Smooth muscle cell (in vitro differentiated cells): ENCODE results near the gene DLG2. TPM values are rescaled to one million over a fixed set of nuclear protein-coding genes. Genes with fewer than 3 reads are reported as not detected.

ENCODE experiments used
- DNase-seq: peaks from one replicate; lab custom pipeline; 2025; ENCODE audit not compliant: unreplicated experiment; lab: John Stamatoyannopoulos, UW
- H2AFZ ChIP-seq: fragments of 200-600 bp; sonication (generic); 2 replicates; pipeline ENCODE4 v1.6.0; 2016; ENCODE audit warnings: antibody characterized with exemption, low read depth, mild to moderate bottlenecking
- H3F3A ChIP-seq: fragments of 200-600 bp; sonication (generic); 2 replicates; pipeline ENCODE4 v1.6.0; 2017; ENCODE audit warnings: antibody characterized with exemption, low read depth
- H3K27ac ChIP-seq: fragments of 200-600 bp; sonication (generic); 2 replicates; pipeline ENCODE4 v1.5.1; 2016; ENCODE audit warnings: low read depth, mild to moderate bottlenecking
- H3K27me3 ChIP-seq: fragments of 200-600 bp; sonication (generic); 2 replicates; pipeline ENCODE4 v1.6.1; 2016; ENCODE audit warnings: low read depth, mild to moderate bottlenecking
- H3K36me3 ChIP-seq: fragments of 200-600 bp; sonication (generic); 2 replicates; pipeline ENCODE4 v1.5.1; 2016; ENCODE audit warnings: low read depth
- H3K4me1 ChIP-seq: fragments of 200-600 bp; sonication (generic); 2 replicates; pipeline ENCODE4 v1.5.1; 2016; ENCODE audit warnings: low read depth
- H3K4me2 ChIP-seq: fragments of 200-600 bp; sonication (generic); 2 replicates; pipeline ENCODE4 v1.6.0; 2016; ENCODE audit warnings: mild to moderate bottlenecking
- H3K4me3 ChIP-seq: fragments of 200-600 bp; sonication (generic); 2 replicates; pipeline ENCODE4 v1.5.1; 2016; ENCODE audit warnings: mild to moderate bottlenecking
- H3K79me2 ChIP-seq: fragments of 200-600 bp; sonication (generic); 2 replicates; pipeline ENCODE4 v1.6.0; 2016; ENCODE audit warnings: low read depth, mild to moderate bottlenecking
- H3K9ac ChIP-seq: fragments of 200-600 bp; sonication (generic); 2 replicates; pipeline ENCODE4 v1.6.0; 2016; ENCODE audit warnings: low read depth
- H3K9me3 ChIP-seq: fragments of 200-600 bp; sonication (generic); replicated peaks from 2 replicates; pipeline ENCODE4 v1.5.1; 2016; ENCODE audit warnings: low read depth
- H4K20me1 ChIP-seq: fragments of 200-600 bp; sonication (generic); 2 replicates; pipeline ENCODE4 v1.6.0; 2016; ENCODE audit warnings: low read depth
- WGBS: methylation state at CpG from one replicate; pipeline ENCODE4 v1.1.7; 2016; ENCODE audit warnings: low lambda C conversion rate; 5-methylcytosine and 5-hydroxymethylcytosine counted together
- polyA plus RNA-seq: library from polyadenylated mRNA; unstranded; fragments of >200 nt; fragmentation: Nextera tagmentation; extraction: Ambion mirVana; gene quantifications from 2 replicates; pipeline ENCODE4 v1.2.1, GENCODE V29; 2016
- total RNA-seq: library from RNA; depleted of rRNA; stranded (reverse); fragments of >200 nt; gene quantifications from 2 replicates; pipeline ENCODE4 v1.2.3, GENCODE V29; 2014
- TF ChIP-seq, protein P1 (sequence below): fragments of 200-600 bp; sonication (generic); IDR thresholded peaks from 2 replicates; pipeline ENCODE4 v1.5.1; 2017; ENCODE audit warnings: borderline replicate concordance, mild to moderate bottlenecking, antibody characterized with exemption; ENCODE audit not compliant: insufficient read depth, poor library complexity, severe bottlenecking

Gene DLG2
- total and polyA plus RNA-seq, 2 experiments from 2014 or later = 0.74 to 1.1 TPM

DNA sequence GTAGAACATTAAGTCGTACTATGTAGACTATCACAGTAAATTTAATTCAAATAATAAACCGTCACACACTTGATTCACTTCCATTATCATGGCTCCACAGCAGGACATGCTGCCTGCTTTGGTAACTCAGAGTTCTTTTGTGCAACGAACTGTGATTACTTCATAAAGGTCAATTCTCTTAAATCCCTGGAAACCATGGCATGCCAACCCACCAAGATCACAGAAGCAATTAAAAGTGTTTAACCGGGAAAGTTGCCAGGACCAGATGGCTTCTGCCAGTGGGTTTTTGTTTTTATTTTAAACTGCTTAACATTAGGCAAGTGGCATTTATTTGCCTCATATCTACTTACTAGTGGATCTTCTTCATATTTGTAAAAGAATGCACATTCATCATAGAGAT, 1162.1 kb downstream of the DLG2 start:
- no peak overlapping the region for H3K4me2 ChIP-seq
- TF ChIP-seq, protein P1, sequence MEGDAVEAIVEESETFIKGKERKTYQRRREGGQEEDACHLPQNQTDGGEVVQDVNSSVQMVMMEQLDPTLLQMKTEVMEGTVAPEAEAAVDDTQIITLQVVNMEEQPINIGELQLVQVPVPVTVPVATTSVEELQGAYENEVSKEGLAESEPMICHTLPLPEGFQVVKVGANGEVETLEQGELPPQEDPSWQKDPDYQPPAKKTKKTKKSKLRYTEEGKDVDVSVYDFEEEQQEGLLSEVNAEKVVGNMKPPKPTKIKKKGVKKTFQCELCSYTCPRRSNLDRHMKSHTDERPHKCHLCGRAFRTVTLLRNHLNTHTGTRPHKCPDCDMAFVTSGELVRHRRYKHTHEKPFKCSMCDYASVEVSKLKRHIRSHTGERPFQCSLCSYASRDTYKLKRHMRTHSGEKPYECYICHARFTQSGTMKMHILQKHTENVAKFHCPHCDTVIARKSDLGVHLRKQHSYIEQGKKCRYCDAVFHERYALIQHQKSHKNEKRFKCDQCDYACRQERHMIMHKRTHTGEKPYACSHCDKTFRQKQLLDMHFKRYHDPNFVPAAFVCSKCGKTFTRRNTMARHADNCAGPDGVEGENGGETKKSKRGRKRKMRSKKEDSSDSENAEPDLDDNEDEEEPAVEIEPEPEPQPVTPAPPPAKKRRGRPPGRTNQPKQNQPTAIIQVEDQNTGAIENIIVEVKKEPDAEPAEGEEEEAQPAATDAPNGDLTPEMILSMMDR = no peak
- no peak overlapping the region for H3K4me3 ChIP-seq
- H3K36me3 ChIP-seq = no peaks in the 10 kb centered on the region
- DNase-seq = no peak
- no peaks in the 10 kb centered on the region for H3K9me3 ChIP-seq
- H3K27ac ChIP-seq = no peak overlapping the region
- no peaks in the 10 kb centered on the region for H3F3A ChIP-seq
- no peak overlapping the region for H2AFZ ChIP-seq
- no peaks in the 10 kb centered on the region for H4K20me1 ChIP-seq
- no peaks in the 10 kb centered on the region for H3K27me3 ChIP-seq
- no peaks in the 10 kb centered on the region for H3K79me2 ChIP-seq
- peaks cover 14% of the 10 kb centered on the region for H3K4me1 ChIP-seq
- WGBS = 73% methylated on average over 4 of the region's 4 CpGs
- no peak overlapping the region for H3K9ac ChIP-seq

DNA sequence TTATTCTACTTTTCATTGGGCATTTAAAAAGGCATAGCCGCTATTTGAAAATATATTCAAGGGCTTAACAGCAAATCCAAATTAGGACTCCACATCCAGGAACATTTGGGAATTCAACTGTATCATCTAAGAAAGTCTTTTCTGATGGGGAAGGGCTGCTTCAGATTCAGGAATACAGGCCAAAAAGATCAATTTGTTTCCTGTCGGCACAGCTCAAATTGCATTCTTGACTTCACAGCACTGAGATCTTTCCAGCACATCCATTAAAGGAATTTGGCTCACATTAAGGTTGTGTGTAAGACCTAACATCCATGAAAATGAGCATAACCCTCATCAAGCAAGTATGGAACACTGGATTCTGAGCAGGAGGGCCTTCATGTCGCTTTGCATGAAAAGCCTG, 1171.5 kb downstream of the DLG2 start:
- no peak overlapping the region for H3K27ac ChIP-seq
- no peak overlapping the region for H3K4me3 ChIP-seq
- H3K79me2 ChIP-seq = no peaks in the 10 kb centered on the region
- H3K9ac ChIP-seq = no peak overlapping the region
- no peak overlapping the region for H3K4me2 ChIP-seq
- no peak overlapping the region for H2AFZ ChIP-seq
- DNase-seq = no peak
- H4K20me1 ChIP-seq = no peaks in the 10 kb centered on the region
- 95% methylated on average over 3 of the region's 3 CpGs for WGBS
- H3F3A ChIP-seq = no peaks in the 10 kb centered on the region
- H3K27me3 ChIP-seq = peaks cover 5% of the 10 kb centered on the region
- H3K9me3 ChIP-seq = no peaks in the 10 kb centered on the region
- no peaks in the 10 kb centered on the region for H3K4me1 ChIP-seq
- TF ChIP-seq, protein P1 = no peak
- H3K36me3 ChIP-seq = no peaks in the 10 kb centered on the region

DNA sequence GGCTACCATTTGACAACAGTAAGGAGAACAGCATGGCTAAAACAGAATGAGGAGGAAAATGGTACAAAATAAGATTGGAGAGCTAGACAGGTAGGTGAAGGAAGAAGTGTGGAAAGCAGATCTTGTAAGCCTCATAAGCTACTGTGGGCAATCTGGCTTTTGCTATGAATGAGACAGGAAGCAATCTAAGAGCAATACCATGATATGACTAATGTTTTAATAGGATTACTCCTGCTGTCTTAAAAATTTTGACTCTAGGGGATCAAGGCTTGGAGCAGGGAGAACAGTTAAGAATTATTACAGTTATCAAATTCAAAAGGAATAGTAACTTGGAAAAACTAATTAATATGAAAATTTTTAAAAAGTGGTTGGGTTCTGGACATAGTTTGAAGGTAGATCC, 1174.9 kb downstream of the DLG2 start:
- no peaks in the 10 kb centered on the region for H3K4me1 ChIP-seq
- no peak for DNase-seq

DNA sequence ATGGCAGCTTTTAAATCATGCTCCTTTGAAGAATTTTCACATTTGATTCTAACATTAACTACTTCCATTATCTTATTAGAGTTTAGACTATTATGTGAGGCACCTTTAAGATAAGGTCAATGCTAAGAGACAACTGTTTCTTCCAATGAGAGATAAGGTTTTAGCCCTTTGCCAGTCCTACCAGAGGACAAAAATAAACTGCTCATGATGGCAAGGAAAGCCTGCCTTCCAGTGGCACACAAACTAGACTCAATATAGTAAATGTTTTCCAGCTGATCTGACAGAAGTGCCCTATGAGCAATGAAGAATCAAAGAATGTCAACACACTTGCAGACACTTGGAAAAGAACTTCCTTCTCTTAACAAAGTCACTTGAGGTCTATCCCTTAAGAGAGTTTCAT, 1188.6 kb downstream of the DLG2 start:
- no peaks in the 10 kb centered on the region for H4K20me1 ChIP-seq
- H3K79me2 ChIP-seq = no peaks in the 10 kb centered on the region
- no peak for DNase-seq
- TF ChIP-seq, protein P1 = no peak
- no peak overlapping the region for H3K27ac ChIP-seq
- H3K27me3 ChIP-seq = peaks cover 25% of the 10 kb centered on the region
- H3F3A ChIP-seq = no peaks in the 10 kb centered on the region
- no peak overlapping the region for H3K9ac ChIP-seq
- peaks cover 10% of the 10 kb centered on the region for H3K4me1 ChIP-seq
- no peak overlapping the region for H2AFZ ChIP-seq
- no peak overlapping the region for H3K4me3 ChIP-seq
- H3K4me2 ChIP-seq = no peak overlapping the region
- H3K36me3 ChIP-seq = no peaks in the 10 kb centered on the region
- H3K9me3 ChIP-seq = no peaks in the 10 kb centered on the region

More for the DNA sequence above, 1174.9 kb downstream of the DLG2 start:
- Histone ChIP-seq H3K36me3 (no peaks in the 10 kb centered on the region), H3K9me3 (no peaks in the 10 kb centered on the region), H4K20me1 (no peaks in the 10 kb centered on the region), H3K27me3 (no peaks in the 10 kb centered on the region), H3K79me2 (no peaks in the 10 kb centered on the region), H3K4me2 (no peak overlapping the region), H3F3A (no peaks in the 10 kb centered on the region), H3K27ac (no peak overlapping the region), H3K9ac (no peak overlapping the region), H2AFZ (no peak overlapping the region), H3K4me3 (no peak overlapping the region)
- TF ChIP-seq, protein P1 = no peak
